GM21390 (cell line): Measurements from ENCODE around the gene CNEP1R1.
"Not testable (repeated sequence)": the region's sequence is repeated elsewhere in the genome, so short reads cannot be mapped to it uniquely, and the experiment has no call there.

Experiments used
- ATAC-seq: cut with Tn5 transposase; IDR thresholded peaks from one replicate; pipeline ENCODE4 v1.9.1; 2021; ENCODE audit not compliant: unreplicated experiment

Gene CNEP1R1

GRCh38 chr16:50024684-50025536, at the start of gene CNEP1R1:
Gene CNEP1R1 (plus strand): TSS chr16:50025225. CDS start chr16:50025316, 91 bp downstream.
- ATAC-seq: peak; percentile 99

DNA sequence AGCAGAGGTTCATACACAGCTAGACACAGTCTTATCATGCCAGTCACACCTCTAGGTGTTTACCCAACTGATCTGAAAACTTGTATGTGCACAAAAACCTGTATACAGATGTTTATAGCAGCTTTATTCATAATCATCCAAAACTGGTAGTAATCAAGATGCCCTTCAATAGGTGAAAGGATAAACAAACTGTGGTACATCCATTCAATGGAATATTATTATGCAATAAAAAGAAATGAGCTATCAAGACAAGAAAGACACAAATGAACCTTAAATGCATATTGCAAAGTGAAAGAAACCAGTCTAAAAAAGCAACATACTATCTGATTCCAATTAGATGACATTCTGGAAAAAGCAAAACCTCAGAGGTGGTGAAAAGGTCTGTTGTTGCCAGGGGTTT, 47.6 kb upstream of the CNEP1R1 start:
- no peak for ATAC-seq

DNA sequence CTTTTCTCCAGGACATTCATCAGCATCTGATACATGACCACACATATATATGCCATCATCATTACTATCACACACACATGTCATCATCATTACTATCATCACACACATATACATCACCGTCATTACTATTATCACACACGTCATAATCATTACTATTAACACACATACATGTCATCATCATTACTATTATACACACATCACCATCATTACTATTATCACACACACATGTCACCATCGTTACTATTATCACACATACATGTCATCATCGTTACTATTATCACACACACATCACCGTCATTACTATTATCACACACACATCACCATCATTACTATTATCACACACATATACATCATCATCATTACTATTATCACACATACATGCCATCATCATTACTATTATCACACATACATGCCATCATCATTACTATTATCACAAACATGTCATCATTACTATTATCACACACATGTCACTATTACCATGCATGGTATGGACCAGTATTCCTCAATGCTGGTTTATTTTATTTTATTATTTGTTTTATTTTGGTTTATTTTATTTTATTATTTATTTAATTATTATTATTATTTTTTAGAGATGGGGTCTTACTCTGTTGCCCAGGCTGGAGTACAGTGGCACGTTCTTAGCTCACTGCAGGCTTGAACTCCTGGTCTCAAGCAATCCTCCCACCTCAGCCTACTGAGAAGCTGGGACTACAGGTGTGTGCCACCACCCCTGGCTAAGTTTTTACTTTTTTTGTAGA, 46.3 kb upstream of the CNEP1R1 start:
- no peak for ATAC-seq

GRCh38 chr16:49980166-49980565, 44.9 kb upstream of the CNEP1R1 start:
- no peak for ATAC-seq

- ATAC-seq: no peak
Observed at GRCh38 chr16:49986351-49987124, 38.5 kb upstream of the CNEP1R1 start.

GRCh38 chr16:49987381-49987780, 37.6 kb upstream of the CNEP1R1 start:
- ATAC-seq: no peak

GRCh38 chr16:49992825-49993224, 32.2 kb upstream of the CNEP1R1 start:
- no peak for ATAC-seq

DNA sequence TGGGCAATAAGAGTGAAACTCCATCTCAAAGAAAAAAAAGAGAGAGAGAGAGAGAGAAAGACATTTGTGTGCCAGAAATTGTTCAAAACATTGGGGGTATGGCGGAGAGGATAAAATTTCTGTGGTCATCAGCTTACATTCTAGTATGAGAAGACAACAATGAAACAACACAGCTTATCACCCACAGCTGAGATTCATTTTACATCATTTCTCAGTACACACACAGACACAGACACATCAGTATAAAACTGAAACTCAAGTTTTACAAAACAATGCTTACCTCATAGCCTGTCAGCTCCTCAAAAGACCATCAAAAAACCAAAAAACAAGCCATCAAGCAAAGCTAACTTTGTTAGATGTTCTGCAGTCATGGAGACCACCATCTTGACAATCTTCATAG, 31.4 kb upstream of the CNEP1R1 start:
- ATAC-seq: no peak

DNA sequence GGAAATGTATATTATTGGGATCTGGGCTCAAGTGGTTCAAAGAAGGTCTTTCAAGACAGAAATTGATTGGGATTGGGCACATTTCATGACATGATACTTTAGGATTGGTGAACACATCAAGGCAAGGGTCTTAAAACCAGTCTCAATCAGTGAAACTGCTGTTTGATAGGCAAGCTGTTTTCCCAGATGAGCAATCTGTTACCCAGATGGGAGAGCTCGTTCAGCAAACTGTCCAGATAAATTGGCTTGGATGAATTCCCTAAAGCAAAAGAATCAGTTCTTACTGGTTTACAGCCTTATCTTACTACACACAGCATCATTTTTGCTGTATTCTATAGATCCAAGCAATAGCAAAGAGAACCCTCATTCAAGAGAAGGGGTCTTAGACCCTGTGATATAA, 31.0 kb upstream of the CNEP1R1 start:
- no peak for ATAC-seq

- ATAC-seq: no peak
Observed at GRCh38 chr16:49995720-49996119, 29.3 kb upstream of the CNEP1R1 start.

GRCh38 chr16:49997721-49998251, 27.2 kb upstream of the CNEP1R1 start:
- ATAC-seq: no peak

GRCh38 chr16:49998991-49999390, 26.0 kb upstream of the CNEP1R1 start:
- no peak for ATAC-seq

DNA sequence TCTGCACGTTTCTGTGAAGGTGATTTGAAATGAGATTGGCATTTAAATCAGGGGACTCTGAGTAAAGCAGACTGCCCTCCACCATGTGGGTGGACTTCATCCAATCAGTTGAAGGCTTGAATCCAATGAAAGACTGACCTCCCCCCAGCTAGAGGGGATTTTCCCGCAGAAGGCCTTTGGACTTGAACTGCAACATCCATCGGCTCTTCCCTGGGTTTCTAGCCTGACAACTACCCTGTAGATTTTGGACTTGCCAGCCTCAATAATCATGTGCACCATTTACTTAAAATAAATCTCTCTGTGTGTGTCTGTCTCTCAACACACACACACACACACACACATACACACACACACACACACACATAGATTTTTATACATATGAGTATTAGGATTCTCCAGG, 23.9 kb upstream of the CNEP1R1 start:
- ATAC-seq: no peak

- ATAC-seq: no peak
Observed at GRCh38 chr16:50002190-50002589, 22.8 kb upstream of the CNEP1R1 start.

DNA sequence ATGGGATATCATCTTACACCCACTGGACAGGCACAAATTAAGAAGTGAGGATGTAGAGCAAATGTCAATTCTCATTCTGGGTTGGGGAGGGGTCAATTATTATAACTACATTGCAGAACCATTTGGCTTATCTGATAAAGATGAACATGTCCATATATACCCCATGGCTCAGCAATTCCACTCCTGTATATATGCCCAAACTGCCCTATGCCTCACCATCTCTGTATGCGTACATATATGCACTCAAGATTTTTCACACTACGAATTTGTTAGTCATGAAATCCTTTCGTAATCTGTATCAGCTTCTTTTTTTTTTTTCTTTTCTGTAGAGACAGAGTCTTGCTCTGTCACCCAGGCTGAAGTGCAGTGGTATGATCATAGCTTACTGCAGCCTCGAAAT, 20.8 kb upstream of the CNEP1R1 start:
- no peak for ATAC-seq

DNA sequence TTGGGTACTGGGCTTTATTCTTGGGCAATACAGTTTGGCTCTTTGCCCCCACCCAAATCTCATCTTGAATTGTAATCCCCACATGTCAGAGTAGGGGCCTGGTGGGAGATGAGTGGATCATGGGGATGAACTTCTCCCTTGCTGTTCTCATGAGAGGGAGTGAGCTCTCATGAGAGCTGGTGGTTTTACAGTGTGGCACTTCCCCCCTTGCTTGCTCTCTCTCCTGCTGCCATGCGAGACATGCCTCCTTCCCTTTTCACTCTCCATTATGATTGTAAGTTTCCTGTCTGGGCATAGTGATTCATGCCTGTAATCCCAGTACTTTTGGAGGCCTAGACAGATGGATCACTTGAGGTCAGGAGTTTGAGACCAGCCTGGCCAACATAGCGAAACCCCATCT, 18.1 kb upstream of the CNEP1R1 start:
- no peak for ATAC-seq

GRCh38 chr16:50007744-50008143, 17.3 kb upstream of the CNEP1R1 start:
- ATAC-seq: no peak

- ATAC-seq: no peak
Observed at GRCh38 chr16:50010212-50010611, 14.8 kb upstream of the CNEP1R1 start.

GRCh38 chr16:50011707-50012106, 13.3 kb upstream of the CNEP1R1 start:
- ATAC-seq: no peak

- no peak for ATAC-seq
Observed at GRCh38 chr16:50012182-50012581, 12.8 kb upstream of the CNEP1R1 start.

- not testable (repeated sequence) for ATAC-seq
Observed at GRCh38 chr16:50014211-50014610, 10.8 kb upstream of the CNEP1R1 start.
